HT1080 (cell line): Measurements from ENCODE around the gene U2AF2. TPM values are rescaled to one million over a fixed set of nuclear protein-coding genes. Genes with fewer than 3 reads are reported as not detected.

Experiments
- DNase-seq: peaks from one replicate; pipeline ENCODE4 v3.0.0-alpha.2; 2015; ENCODE audit warnings: low read depth
- total RNA-seq: library from RNA; depleted of rRNA; stranded (reverse); fragments of >200 nt; shearing (Covaris generic); gene quantifications from 2 replicates; pipeline ENCODE4 v1.2.3, GENCODE V29; 2014

U2AF2 gene
- total RNA-seq, 1 experiment from 2014 or later, result 352 TPM

- no peak for DNase-seq
Observed at GRCh38 chr19:55688422-55689218, 33.8 kb downstream of the U2AF2 start.

- DNase-seq, result no peak
Observed at GRCh38 chr19:55689411-55690108, 34.7 kb downstream of the U2AF2 start.

GRCh38 chr19:55690109-55690768 is 35.4 kb downstream of the U2AF2 start:
- DNase-seq, result no peak

GRCh38 chr19:55690769-55691545 is 36.1 kb downstream of the U2AF2 start:
- DNase-seq, result no peak

DNA sequence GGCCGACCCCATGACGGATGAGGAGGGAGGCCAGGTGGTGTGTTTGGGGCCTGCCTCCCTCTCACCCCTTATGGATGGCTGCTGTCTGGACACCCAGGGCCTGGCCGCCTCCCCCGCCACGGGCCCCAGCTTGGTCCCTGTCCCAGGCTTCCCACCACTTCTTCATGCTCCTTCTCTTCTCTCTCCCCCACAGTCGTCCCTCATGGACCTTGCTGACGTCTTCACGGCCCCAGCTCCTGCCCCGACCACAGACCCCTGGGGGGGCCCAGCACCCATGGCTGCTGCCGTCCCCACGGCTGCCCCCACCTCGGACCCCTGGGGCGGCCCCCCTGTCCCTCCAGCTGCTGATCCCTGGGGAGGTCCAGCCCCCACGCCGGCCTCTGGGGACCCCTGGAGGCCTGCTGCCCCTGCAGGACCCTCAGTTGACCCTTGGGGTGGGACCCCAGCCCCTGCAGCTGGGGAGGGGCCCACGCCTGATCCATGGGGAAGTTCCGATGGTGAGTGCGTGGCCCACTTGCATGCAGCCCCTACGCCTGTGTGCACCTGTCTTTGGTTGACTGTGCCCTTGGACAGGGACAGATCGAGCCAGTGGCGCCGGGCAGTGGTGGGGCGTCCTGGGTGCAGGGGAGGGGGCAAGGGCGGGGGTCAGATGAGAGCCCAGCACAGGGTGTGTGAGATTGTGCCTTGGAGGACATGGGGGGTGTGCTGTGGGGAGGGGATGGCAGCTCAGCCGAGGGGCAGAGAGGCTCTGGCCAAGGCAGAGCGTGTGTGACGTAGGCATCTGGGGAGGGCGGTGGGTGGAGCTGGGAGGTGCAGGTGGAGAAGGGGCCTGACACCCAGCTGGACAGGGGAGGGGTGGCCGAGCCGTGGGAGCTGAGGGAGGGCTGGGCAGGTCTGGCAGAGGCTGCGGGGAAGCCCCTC is 37.0 kb downstream of the U2AF2 start:
- no peak for DNase-seq

DNA sequence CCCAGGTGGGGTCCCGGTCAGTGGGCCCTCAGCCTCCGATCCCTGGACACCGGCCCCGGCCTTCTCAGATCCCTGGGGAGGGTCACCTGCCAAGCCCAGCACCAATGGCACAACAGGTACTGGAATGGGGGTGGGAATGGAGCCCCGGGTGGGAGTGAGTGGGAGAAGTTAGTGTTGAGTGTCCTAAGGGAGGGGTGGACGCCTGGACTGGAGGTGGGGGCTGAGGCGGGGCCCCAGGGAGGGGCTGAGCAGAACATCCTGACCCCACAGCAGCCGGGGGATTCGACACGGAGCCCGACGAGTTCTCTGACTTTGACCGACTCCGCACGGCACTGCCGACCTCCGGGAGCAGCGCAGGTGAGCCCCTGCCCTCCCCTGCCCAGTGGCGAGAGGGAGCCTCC is 37.8 kb downstream of the U2AF2 start:
- DNase-seq, result no peak

DNA sequence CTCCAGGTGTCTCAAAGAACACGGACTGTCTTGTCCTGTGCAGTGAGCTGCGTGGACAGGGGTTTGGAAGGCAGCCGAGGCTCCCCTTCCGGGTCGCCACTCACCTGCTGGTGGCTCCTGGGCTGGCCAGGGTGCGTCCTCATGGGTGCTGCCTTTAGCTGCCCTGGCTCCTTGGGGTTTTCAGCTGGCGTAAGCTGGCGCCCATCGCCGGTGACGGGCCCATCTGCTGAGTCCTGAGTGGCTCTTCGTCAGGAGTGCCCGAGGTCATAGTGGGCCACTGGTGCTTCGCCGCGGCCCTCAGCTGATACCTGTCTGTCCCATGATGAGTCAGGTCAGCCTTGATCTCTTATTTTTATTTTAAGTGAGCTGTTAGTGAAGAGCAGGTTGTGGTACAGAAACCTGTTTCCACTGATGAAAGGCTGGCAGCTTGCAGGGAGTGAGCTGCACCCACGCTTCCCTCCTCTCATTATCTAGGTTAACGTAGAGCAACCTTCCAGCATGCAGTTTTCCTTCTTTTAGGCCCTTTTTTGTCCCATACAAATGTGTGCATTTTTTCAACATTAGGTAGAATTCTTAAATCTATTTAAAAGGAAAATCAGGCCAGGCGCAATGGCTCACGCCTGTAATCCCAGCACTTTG is 38.6 kb downstream of the U2AF2 start:
- no peak for DNase-seq

DNA sequence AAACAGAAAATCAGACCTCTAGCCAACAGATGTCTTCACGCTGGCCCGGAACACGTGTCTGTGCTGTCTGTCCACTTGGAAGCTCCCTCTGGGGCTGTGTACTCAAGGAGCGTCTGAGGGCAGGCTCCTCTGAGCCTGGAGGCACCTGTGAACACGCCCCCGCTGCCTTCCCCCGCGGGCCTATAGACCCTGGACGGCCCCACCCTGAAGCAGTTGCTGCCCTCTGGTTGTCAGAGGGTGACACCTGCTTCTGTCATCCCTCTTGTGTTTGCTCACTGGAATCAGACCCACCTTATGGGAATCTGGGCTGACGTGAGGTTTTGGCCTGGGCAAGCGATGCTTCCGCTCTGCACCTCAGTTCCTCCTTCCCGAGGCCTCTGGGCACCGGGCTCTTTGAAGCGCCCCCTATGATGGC is 39.4 kb downstream of the U2AF2 start:
- no peak for DNase-seq

DNA sequence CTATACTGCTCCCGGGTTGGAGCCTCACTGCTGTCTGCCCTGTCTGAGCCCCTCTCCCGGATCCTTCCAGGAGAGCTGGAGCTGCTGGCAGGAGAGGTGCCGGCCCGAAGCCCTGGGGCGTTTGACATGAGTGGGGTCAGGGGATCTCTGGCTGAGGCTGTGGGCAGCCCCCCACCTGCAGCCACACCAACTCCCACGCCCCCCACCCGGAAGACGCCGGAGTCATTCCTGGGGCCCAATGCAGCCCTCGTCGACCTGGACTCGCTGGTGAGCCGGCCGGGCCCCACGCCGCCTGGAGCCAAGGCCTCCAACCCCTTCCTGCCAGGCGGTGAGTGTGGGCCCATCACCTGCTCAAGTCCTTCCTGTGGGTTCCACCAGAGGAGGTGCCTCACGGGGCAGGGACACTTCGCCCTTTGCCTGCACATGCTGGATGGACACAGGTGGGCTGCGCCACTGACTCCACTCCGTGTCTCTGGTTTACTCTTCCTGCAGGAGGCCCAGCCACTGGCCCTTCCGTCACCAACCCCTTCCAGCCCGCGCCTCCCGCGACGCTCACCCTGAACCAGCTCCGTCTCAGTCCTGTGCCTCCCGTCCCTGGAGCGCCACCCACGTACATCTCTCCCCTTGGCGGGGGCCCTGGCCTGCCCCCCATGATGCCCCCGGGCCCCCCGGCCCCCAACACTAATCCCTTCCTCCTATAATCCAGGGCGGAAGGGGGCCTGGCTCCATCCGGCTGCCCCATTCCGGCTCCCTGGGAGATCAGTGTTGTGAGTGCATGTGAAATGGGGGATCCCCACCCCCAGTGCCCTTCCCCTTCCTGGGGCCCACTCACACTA is 40.0 kb downstream of the U2AF2 start:
- no peak for DNase-seq

DNA sequence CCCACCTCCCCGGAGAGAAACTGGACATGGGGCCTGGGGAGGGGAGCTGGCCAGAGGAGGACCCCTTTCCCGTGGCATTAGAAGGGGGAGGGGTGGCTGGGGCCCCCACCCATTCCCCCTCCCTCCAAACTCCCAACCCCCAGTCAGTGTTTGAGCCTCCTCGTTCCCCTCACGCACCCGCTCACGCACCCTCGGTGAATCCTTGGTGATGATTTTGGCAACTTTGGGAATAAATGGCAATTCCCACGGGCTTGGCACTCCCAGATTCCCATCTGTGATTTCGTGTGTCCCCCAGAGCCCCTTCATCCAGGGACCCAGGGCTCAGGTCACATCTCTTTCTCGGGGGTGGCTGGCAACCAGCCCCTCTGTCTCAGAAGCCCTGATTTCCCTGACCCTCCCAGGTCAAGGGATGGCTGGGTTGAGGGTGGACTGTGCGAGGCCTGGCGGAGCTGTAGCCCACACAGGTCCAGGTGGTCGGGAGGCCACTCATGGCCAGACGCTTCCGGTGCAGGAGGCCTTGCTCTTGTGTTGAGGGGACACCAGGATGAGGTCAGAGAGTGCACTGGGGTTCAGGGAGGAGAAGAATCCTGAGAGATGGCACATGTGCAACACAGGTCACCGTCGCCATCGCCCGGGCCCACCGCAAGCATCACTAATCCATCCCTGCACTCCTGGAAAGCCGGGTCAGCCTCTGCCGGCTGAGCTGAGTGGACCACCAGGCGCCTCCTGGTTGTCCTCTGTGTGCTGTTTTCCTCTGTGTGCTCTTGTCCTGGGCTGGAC is 40.9 kb downstream of the U2AF2 start:
- no peak for DNase-seq

GRCh38 chr19:55696301-55697068 is 41.6 kb downstream of the U2AF2 start:
- no peak for DNase-seq

GRCh38 chr19:55697069-55697440 is 42.2 kb downstream of the U2AF2 start:
- DNase-seq, result no peak

DNA sequence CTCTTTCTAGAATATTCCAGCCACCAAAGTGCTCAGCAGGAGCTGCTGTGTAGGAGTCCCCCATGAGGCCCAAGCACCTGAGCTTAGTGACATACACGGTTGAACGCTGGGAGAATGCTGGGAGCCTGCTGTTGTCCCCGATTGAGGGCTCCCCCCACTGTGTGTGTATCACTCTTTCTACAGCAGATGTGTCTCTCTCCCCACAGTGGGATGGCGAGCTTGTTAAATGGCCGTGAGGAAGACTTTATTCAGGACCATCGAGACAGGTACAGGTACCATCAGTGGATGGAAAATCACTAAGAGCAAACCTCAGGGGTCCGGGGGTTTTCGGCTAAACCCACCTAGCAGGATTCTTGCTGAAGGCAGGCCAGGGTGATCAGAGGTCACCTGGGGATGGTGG is 42.9 kb downstream of the U2AF2 start:
- DNase-seq, result no peak

DNA sequence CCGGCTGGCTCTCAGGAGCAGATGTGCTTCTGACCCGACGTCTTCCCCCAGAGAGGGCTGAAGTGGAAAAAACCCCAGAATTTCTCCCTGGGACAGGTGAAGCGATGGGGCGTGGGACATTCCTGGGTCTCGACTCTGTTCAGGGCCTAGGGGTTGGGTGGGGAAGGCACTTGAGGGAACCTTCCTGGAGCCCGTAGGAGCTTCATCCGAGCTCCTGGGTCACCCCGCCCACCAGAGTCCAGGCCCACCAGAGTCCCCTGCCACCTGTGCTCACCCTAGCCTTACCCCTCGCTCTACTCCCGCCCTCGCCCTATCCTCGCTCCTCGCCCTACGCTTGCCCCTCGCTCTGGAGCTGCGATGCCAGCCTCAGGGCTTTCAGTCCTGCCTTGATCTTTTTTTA is 43.4 kb downstream of the U2AF2 start:
- no peak for DNase-seq

GRCh38 chr19:55699221-55699620 is 44.4 kb downstream of the U2AF2 start:
- no peak for DNase-seq

DNA sequence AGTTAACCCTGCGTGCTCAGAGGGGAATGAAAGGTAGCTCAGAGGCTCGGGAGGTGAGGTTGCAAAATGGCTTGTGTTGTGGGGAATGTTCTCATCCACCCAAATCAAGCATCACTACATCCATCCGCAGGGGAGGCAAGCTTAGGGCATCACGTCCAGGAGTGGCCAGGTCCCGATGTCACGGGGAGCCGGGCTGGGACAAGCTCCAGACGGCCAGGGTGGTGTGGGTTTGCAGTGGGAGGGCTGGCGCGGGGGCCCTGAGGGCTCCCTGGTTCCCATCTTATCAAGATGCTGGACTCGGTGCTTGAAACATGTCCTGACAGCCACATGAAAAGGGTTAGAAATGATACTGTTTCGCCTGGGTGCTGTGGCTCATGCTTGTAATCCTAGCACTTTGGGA is 46.0 kb downstream of the U2AF2 start:
- no peak for DNase-seq

- no peak for DNase-seq
Observed at GRCh38 chr19:55702131-55702627, 47.3 kb downstream of the U2AF2 start.
